OCI-LY1 (cell line): ENCODE measurements around the gene OR2Z1.

Experiments used
- CTCF ChIP-seq: fragments of 200-600 bp; sonication (generic), shearing (Covaris generic); IDR thresholded peaks from 2 replicates; pipeline ENCODE4 v1.5.1; 2017; ENCODE audit warnings: mild to moderate bottlenecking, antibody characterized with exemption, low read length, moderate library complexity, mixed read lengths
- EZH2 ChIP-seq: fragments of 200-600 bp; sonication (generic), shearing (Covaris generic); IDR thresholded peaks from 2 replicates; pipeline ENCODE4 v1.8.0; 2017; ENCODE audit warnings: borderline replicate concordance, mixed run types, mild to moderate bottlenecking, antibody characterized with exemption, low read length, moderate library complexity, mixed read lengths

- TF ChIP-seq CTCF (no peak), EZH2 (no peak)
These were observed 21.5 kb upstream of the OR2Z1 start for GRCh38 chr19:8699908-8700307.
